ENCODE data around the gene CAB39. TPM values are rescaled to one million over a fixed set of nuclear protein-coding genes. Genes with fewer than 3 reads are reported as not detected.

CAB39 gene
- total RNA-seq, 2 donors from 2014 or later: 87.8 to 121 TPM

GRCh38 chr2:230706053-230706521 is 6.6 kb upstream of the CAB39 start:
- H3K9ac ChIP-seq (ENCODE audit: low read depth in 2 of 2, low read length in 2 of 2): no peak overlapping the region
- no peaks in the 10 kb centered on the region for H3K27me3 ChIP-seq
- H3K4me1 ChIP-seq: no peaks in the 10 kb centered on the region
- H3K36me3 ChIP-seq: no peaks in the 10 kb centered on the region
- TF ChIP-seq CTCF (IDR thresholded peaks at IDR 0.05): no peak
- DNase-seq: peak; percentile 83
- no peaks in the 10 kb centered on the region for H3K9me3 ChIP-seq
- intact Hi-C loops (cut with DNase I): no loop called here
- H3K27ac ChIP-seq: peak overlapping the region; percentile 78
- H3K4me3 ChIP-seq: no peak overlapping the region

GRCh38 chr2:230706966-230707365 is 5.7 kb upstream of the CAB39 start:
- H3K27ac ChIP-seq: peak overlapping the region; percentile 78
- DNase-seq: no peak
- H3K9me3 ChIP-seq: no peaks in the 10 kb centered on the region
- no peaks in the 10 kb centered on the region for H3K36me3 ChIP-seq
- H3K4me3 ChIP-seq: no peak overlapping the region
- H3K9ac ChIP-seq (ENCODE audit: low read depth in 2 of 2, low read length in 2 of 2): no peak overlapping the region
- no peaks in the 10 kb centered on the region for H3K27me3 ChIP-seq
- TF ChIP-seq CTCF (IDR thresholded peaks at IDR 0.05): no peak
- intact Hi-C loops (cut with DNase I): no loop called here
- H3K4me1 ChIP-seq: no peaks in the 10 kb centered on the region

- Histone ChIP-seq H3K4me3 (no peak overlapping the region), H3K9me3 (no peaks in the 10 kb centered on the region), H3K4me1 (no peaks in the 10 kb centered on the region), H3K27me3 (no peaks in the 10 kb centered on the region), H3K36me3 (no peaks in the 10 kb centered on the region), H3K9ac (ENCODE audit: low read depth in 2 of 2, low read length in 2 of 2) (peak overlapping the region in 1 of 2 donors; percentile 46), H3K27ac (peak overlapping the region; percentile 78)
- DNase-seq: peak; percentile 45
- no peak for TF ChIP-seq CTCF (IDR thresholded peaks at IDR 0.05)
- intact Hi-C loops (cut with DNase I): no loop called here
Observed at GRCh38 chr2:230708204-230708603, 4.4 kb upstream of the CAB39 start.

- H3K9ac ChIP-seq (ENCODE audit: low read depth in 2 of 2, low read length in 2 of 2): no peak overlapping the region
- no peaks in the 10 kb centered on the region for H3K9me3 ChIP-seq
- peaks cover 5% of the 10 kb centered on the region for H3K4me1 ChIP-seq
- no peak overlapping the region for H3K4me3 ChIP-seq
- DNase-seq: no peak
- no peak for TF ChIP-seq CTCF (IDR thresholded peaks at IDR 0.05)
- H3K27ac ChIP-seq: no peak overlapping the region
- H3K36me3 ChIP-seq: no peaks in the 10 kb centered on the region
- intact Hi-C loops (cut with DNase I): loop anchor here (5.0 kb wide), 1 partner anchor 86 kb away; no protein-coding TSS in a partner anchor
- H3K27me3 ChIP-seq: no peaks in the 10 kb centered on the region
Observed at GRCh38 chr2:230711224-230711623, 1.4 kb upstream of the CAB39 start.

GRCh38 chr2:230713331-230714135 is 891 bp downstream of the CAB39 start:
- Histone ChIP-seq H3K27ac (peak overlapping the region; percentile 97), H3K4me1 (peaks cover 17% of the 10 kb centered on the region), H3K36me3 (no peaks in the 10 kb centered on the region), H3K9me3 (no peaks in the 10 kb centered on the region), H3K4me3 (peak overlapping the region; percentile 98), H3K27me3 (no peaks in the 10 kb centered on the region), H3K9ac (ENCODE audit: low read depth in 2 of 2, low read length in 2 of 2) (peak overlapping the region; percentile 80 to 99)
- intact Hi-C loops (cut with DNase I): loop anchor here (5.0 kb wide), 1 partner anchor 84 kb away; no protein-coding TSS in a partner anchor
- DNase-seq: peak; percentile 67
- no peak for TF ChIP-seq CTCF (IDR thresholded peaks at IDR 0.05)

Data from colonic mucosa (tissue), 4 donors.